T-helper 17 cell (primary cell): ENCODE measurements around the gene GCG. TPM values are rescaled to one million over a fixed set of nuclear protein-coding genes. Genes with fewer than 3 reads are reported as not detected.

ENCODE experiments used
- ATAC-seq: fragments of 150-1000 bp; cut with Tn5 transposase; 2 replicates; pipeline ENCODE4 v1.10.0; 2021; ENCODE audit warnings: mild to moderate bottlenecking, moderate library complexity
- DNase-seq, 3 donors: peaks; one replicate each; pipeline versions ENCODE4 v3.0.0 to v3.0.0-alpha.2; 2020 to 2021
- H3K9me3 ChIP-seq: one replicate; pipeline ENCODE4 v1.7.0; 2013; ENCODE audit warnings: low read length, mild to moderate bottlenecking; ENCODE audit not compliant: control insufficient read depth, poor library complexity, severe bottlenecking
- H3K27ac Mint-ChIP-seq: one replicate; pipeline ENCODE4 v1.8.0; 2022; ENCODE audit warnings: mild to moderate bottlenecking, moderate library complexity, mixed read lengths
- H3K27me3 Mint-ChIP-seq: one replicate; pipeline ENCODE4 v1.8.0; 2022; ENCODE audit warnings: mixed read lengths
- H3K36me3 Mint-ChIP-seq: one replicate; pipeline ENCODE4 v1.8.0; 2022; ENCODE audit warnings: low read depth, mixed read lengths
- H3K4me1 Mint-ChIP-seq: one replicate; pipeline ENCODE4 v1.8.0; 2022; ENCODE audit warnings: mild to moderate bottlenecking, mixed read lengths
- H3K4me3 Mint-ChIP-seq: one replicate; pipeline ENCODE4 v1.8.0; 2022; ENCODE audit warnings: mild to moderate bottlenecking, moderate library complexity, mixed read lengths
- total RNA-seq, 4 donors: library from RNA in 2 of 4; stranded (reverse) in 2 of 4; gene quantifications; one replicate each; pipeline ENCODE4 v1.2.3 and lab custom pipeline; 2022 to 2026

Gene GCG
- total RNA-seq, 2 donors from 2014 or later: not detected

GRCh38 chr2:162107361-162107901 is 44.6 kb downstream of the GCG start:
- ATAC-seq (no peak), DNase-seq (no peak)
- no peak overlapping the region for H3K4me3 Mint-ChIP-seq
- no peak overlapping the region for H3K27ac Mint-ChIP-seq
- no peaks in the 10 kb centered on the region for H3K36me3 Mint-ChIP-seq
- no peaks in the 10 kb centered on the region for H3K9me3 ChIP-seq
- no peaks in the 10 kb centered on the region for H3K27me3 Mint-ChIP-seq
- H3K4me1 Mint-ChIP-seq: peaks cover 6% of the 10 kb centered on the region

GRCh38 chr2:162106746-162107145 is 45.3 kb downstream of the GCG start:
- DNase-seq: no peak
- H3K36me3 Mint-ChIP-seq: no peaks in the 10 kb centered on the region
- H3K27ac Mint-ChIP-seq: no peak overlapping the region
- no peak for ATAC-seq
- no peak overlapping the region for H3K4me3 Mint-ChIP-seq
- no peaks in the 10 kb centered on the region for H3K9me3 ChIP-seq
- H3K4me1 Mint-ChIP-seq: peaks cover 6% of the 10 kb centered on the region
- no peaks in the 10 kb centered on the region for H3K27me3 Mint-ChIP-seq

- no peaks in the 10 kb centered on the region for H3K36me3 Mint-ChIP-seq
- no peak overlapping the region for H3K27ac Mint-ChIP-seq
- peaks cover 6% of the 10 kb centered on the region for H3K4me1 Mint-ChIP-seq
- H3K9me3 ChIP-seq: no peaks in the 10 kb centered on the region
- no peak for DNase-seq
- H3K4me3 Mint-ChIP-seq: no peak overlapping the region
- ATAC-seq: no peak
- H3K27me3 Mint-ChIP-seq: no peaks in the 10 kb centered on the region
Measured at GRCh38 chr2:162106146-162106551, 45.9 kb downstream of the GCG start.

DNA sequence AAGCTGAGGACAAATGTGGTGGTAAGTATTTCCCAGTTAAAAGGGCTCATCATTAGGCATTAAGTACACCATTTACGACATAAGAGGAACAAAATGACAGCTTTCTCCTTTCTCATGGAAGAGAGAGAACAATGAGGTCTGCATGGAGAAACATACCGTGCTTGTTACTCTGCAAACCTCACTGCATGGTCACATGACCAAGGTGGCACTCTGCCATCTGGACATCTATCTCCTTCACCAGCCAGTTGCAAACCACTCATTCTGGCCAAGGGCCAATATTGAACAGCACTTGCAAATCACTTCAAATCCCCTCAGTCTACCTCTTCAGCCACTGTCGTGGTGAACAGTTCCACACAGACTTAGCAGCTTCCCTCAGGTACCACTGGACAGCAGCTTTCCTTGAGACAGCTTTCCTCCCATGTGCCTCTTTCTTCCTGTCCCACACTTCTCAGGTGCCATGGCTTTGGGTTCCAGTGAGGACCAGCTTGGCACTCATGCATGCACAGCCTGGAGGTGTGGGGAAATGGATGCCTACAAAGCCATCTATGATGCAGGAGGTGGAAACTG is 48.5 kb downstream of the GCG start:
- DNase-seq: no peak
- no peak for ATAC-seq
- Mint-ChIP-seq H3K27ac (no peak overlapping the region), H3K4me3 (no peak overlapping the region), H3K4me1 (peaks cover 6% of the 10 kb centered on the region), H3K36me3 (no peaks in the 10 kb centered on the region), H3K27me3 (no peaks in the 10 kb centered on the region)
- H3K9me3 ChIP-seq: no peaks in the 10 kb centered on the region

GRCh38 chr2:162100579-162100978 is 51.5 kb downstream of the GCG start:
- no peak overlapping the region for H3K27ac Mint-ChIP-seq
- H3K27me3 Mint-ChIP-seq: no peaks in the 10 kb centered on the region

GRCh38 chr2:162099836-162100235 is 52.2 kb downstream of the GCG start:
- ATAC-seq (no peak), DNase-seq (no peak)
- Mint-ChIP-seq H3K4me3 (no peak overlapping the region), H3K4me1 (peaks cover 3% of the 10 kb centered on the region), H3K27me3 (no peaks in the 10 kb centered on the region), H3K27ac (no peak overlapping the region), H3K36me3 (peaks cover 4% of the 10 kb centered on the region)
- H3K9me3 ChIP-seq: no peaks in the 10 kb centered on the region

More at GRCh38 chr2:162100579-162100978, 51.5 kb downstream of the GCG start:
- Mint-ChIP-seq H3K4me3 (no peak overlapping the region), H3K4me1 (peaks cover 3% of the 10 kb centered on the region), H3K36me3 (peaks cover 4% of the 10 kb centered on the region)
- no peaks in the 10 kb centered on the region for H3K9me3 ChIP-seq
- DNase-seq: no peak
- ATAC-seq: no peak

Other genes with a start within 250 kb of the GCG start
- 10 to 100 TPM; 53.6 to 57.3 TPM for gene DPP4, start 78.0 kb downstream of the GCG start, total RNA-seq
- not detected for gene FAP, start 91.2 kb upstream of the GCG start, total RNA-seq
- 10 to 100 TPM; 50.3 to 56.0 TPM for gene IFIH1, start 166.4 kb upstream of the GCG start, total RNA-seq
- gene GCA, start 191.9 kb upstream of the GCG start, total RNA-seq: 1 to 10 TPM; 6.9 to 7.1 TPM